ENCODE measurements around the gene HTR3E. TPM values are rescaled to one million over a fixed set of nuclear protein-coding genes. Genes with fewer than 3 reads are reported as not detected.

Gene HTR3E
- polyA plus RNA-seq, 3 donors = not detected

DNA sequence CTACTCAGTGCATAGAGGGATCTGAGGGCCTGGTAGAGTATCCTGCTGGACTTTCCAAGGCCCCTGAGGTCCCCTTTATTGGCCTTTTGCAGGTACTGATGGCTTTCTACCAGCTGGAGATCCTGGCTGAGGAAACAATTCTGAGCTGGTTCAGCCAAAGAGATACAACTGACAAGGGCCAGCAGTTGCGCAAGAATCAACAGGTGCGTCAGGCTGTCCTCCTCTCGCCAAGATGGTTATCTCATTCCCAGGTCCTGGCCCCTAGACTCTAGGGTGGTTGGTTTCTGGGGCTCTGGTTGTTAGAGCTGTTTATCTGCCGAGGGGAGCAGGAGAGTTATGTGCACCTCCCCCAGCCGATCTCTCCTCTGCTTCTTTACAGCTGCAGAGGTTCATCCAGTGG is 47.6 kb downstream of the HTR3E start:
- Mint-ChIP-seq H3K4me1 (peaks cover 2% of the 10 kb centered on the region), H3K36me3 (peaks cover 65 to 69% of the 10 kb centered on the region in 2 donors), H3K4me3 (no peak overlapping the region), H3K27me3 (ENCODE audit: low read depth in 3 of 3) (peaks cover 0 to 2% (median 0%) of the 10 kb centered on the region in 3 donors), H3K27ac (peak overlapping the region in 1 of 7 donors; percentile 32), H3K9me3 (peaks cover 0 to 1% (median 0%) of the 10 kb centered on the region in 7 donors)
- WGBS (ENCODE audit: insufficient coverage) = 95% methylated on average over 5 of the region's 5 CpGs
- Histone ChIP-seq H3K9me3 (replicated peaks in 1 of 2; ENCODE audit: control insufficient read depth in 1 of 2, insufficient read depth in 1 of 2, low read length in 2 of 2) (no peaks in the 10 kb centered on the region), H3K4me1 (ENCODE audit: control insufficient read depth in 1 of 2, insufficient read depth in 2 of 2, low read length in 2 of 2) (no peaks in the 10 kb centered on the region), H3K27me3 (ENCODE audit: control insufficient read depth in 2 of 2, insufficient read depth in 2 of 2, low read length in 2 of 2) (no peaks in the 10 kb centered on the region), H3K4me2 (replicated peaks; ENCODE audit: extremely low read depth, low read length, poor library complexity, severe bottlenecking) (no peak overlapping the region), H3K36me3 (replicated peaks in 1 of 2; ENCODE audit: control insufficient read depth in 1 of 2, insufficient read depth in 2 of 2, low read length in 2 of 2) (peaks cover 68 to 73% of the 10 kb centered on the region in 2 donors), H3K27ac (ENCODE audit: low read depth in 1 of 2, low read length in 2 of 2) (no peak overlapping the region), H4K20me1 (ENCODE audit: insufficient read depth, low read length) (peaks cover 15% of the 10 kb centered on the region), H3K79me2 (ENCODE audit: insufficient read depth, low read length) (peaks cover 8% of the 10 kb centered on the region), H3K4me3 (replicated peaks in 1 of 3; ENCODE audit: low read depth in 2 of 3, low read length in 3 of 3) (no peak overlapping the region), H2AFZ (ENCODE audit: insufficient read depth, low read depth, low read length, poor library complexity, severe bottlenecking) (no peak overlapping the region), H3K9ac (ENCODE audit: insufficient read depth, low read length, poor library complexity, severe bottlenecking) (no peak overlapping the region)
- TF ChIP-seq, protein P1, sequence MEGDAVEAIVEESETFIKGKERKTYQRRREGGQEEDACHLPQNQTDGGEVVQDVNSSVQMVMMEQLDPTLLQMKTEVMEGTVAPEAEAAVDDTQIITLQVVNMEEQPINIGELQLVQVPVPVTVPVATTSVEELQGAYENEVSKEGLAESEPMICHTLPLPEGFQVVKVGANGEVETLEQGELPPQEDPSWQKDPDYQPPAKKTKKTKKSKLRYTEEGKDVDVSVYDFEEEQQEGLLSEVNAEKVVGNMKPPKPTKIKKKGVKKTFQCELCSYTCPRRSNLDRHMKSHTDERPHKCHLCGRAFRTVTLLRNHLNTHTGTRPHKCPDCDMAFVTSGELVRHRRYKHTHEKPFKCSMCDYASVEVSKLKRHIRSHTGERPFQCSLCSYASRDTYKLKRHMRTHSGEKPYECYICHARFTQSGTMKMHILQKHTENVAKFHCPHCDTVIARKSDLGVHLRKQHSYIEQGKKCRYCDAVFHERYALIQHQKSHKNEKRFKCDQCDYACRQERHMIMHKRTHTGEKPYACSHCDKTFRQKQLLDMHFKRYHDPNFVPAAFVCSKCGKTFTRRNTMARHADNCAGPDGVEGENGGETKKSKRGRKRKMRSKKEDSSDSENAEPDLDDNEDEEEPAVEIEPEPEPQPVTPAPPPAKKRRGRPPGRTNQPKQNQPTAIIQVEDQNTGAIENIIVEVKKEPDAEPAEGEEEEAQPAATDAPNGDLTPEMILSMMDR (IDR thresholded peaks at IDR 0.05) = no peak
- intact Hi-C loops (cut with micrococcal nuclease) = loop anchor here in 1 of 2 donors (10.0 kb wide), 1 partner anchor 250 kb away; no protein-coding TSS in a partner anchor
- no peak for DNase-seq

DNA sequence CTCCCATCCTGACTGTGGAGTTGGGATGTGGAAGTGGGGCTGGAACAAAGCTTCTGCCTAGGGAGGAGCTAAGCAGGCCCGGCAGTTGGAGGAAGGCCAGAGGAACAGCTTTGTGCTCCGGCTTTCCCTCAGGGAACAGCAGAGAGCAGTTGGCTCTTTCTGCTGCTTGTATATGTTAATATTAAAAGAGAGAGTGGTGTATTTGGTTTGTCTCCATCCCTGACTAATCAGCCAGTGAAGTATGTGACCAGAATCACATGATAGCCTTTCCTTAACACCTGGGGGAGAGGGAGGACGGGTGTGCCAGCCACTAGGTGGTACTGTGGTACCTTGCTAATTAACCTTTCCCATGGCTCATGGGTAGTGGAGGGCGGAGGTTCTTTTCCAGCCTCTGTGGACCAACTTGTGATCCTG is 48.3 kb downstream of the HTR3E start:
- no peaks in the 10 kb centered on the region for H3K9me3 ChIP-seq (replicated peaks in 1 of 2; ENCODE audit: control insufficient read depth in 1 of 2, insufficient read depth in 1 of 2, low read length in 2 of 2)
- no peak overlapping the region for H2AFZ ChIP-seq (ENCODE audit: insufficient read depth, low read depth, low read length, poor library complexity, severe bottlenecking)
- no peak overlapping the region for H3K9ac ChIP-seq (ENCODE audit: insufficient read depth, low read length, poor library complexity, severe bottlenecking)
- H3K4me2 ChIP-seq (replicated peaks; ENCODE audit: extremely low read depth, low read length, poor library complexity, severe bottlenecking) = no peak overlapping the region
- H3K4me1 Mint-ChIP-seq = peaks cover 2% of the 10 kb centered on the region
- no peak overlapping the region for H3K4me3 ChIP-seq (replicated peaks in 1 of 3; ENCODE audit: low read depth in 2 of 3, low read length in 3 of 3)
- peaks cover 12% of the 10 kb centered on the region for H4K20me1 ChIP-seq (ENCODE audit: insufficient read depth, low read length)
- H3K4me3 Mint-ChIP-seq = no peak overlapping the region
- H3K27ac ChIP-seq (ENCODE audit: low read depth in 1 of 2, low read length in 2 of 2) = no peak overlapping the region
- TF ChIP-seq, protein P1 (IDR thresholded peaks at IDR 0.05) = no peak
- no peaks in the 10 kb centered on the region for H3K4me1 ChIP-seq (ENCODE audit: control insufficient read depth in 1 of 2, insufficient read depth in 2 of 2, low read length in 2 of 2)
- intact Hi-C loops (cut with micrococcal nuclease) = loop anchor here in 1 of 2 donors (10.0 kb wide), 1 partner anchor 250 kb away; no protein-coding TSS in a partner anchor
- WGBS (ENCODE audit: insufficient coverage) = 100% methylated on average over 1 of the region's 4 CpGs
- peak in 1 of 3 donors; percentile 10 for DNase-seq
- no peak overlapping the region for H3K27ac Mint-ChIP-seq
- peaks cover 62 to 63% of the 10 kb centered on the region in 2 donors for H3K36me3 Mint-ChIP-seq
- peaks cover 62 to 67% of the 10 kb centered on the region in 2 donors for H3K36me3 ChIP-seq (replicated peaks in 1 of 2; ENCODE audit: control insufficient read depth in 1 of 2, insufficient read depth in 2 of 2, low read length in 2 of 2)
- peaks cover 6% of the 10 kb centered on the region for H3K79me2 ChIP-seq (ENCODE audit: insufficient read depth, low read length)
- H3K27me3 Mint-ChIP-seq (ENCODE audit: low read depth in 3 of 3) = peaks cover 0 to 2% (median 0%) of the 10 kb centered on the region in 3 donors
- peaks cover 0 to 1% (median 0%) of the 10 kb centered on the region in 7 donors for H3K9me3 Mint-ChIP-seq
- H3K27me3 ChIP-seq (ENCODE audit: control insufficient read depth in 2 of 2, insufficient read depth in 2 of 2, low read length in 2 of 2) = no peaks in the 10 kb centered on the region

Measured in CD14-positive monocyte (primary cell).